GM19324 (cell line): ENCODE results near the gene EXOC3L2.

Experiments
- ATAC-seq: cut with Tn5 transposase; IDR thresholded peaks from one replicate; pipeline ENCODE4 v1.9.1; 2021; ENCODE audit warnings: mild to moderate bottlenecking, moderate library complexity; ENCODE audit not compliant: unreplicated experiment, low FRiP score

Gene EXOC3L2

GRCh38 chr19:45184115-45184514, 61.1 kb downstream of the EXOC3L2 start:
- no peak for ATAC-seq

GRCh38 chr19:45182758-45183157, 62.4 kb downstream of the EXOC3L2 start:
- ATAC-seq = no peak

- ATAC-seq = no peak
These were observed 64.3 kb downstream of the EXOC3L2 start for GRCh38 chr19:45180936-45181335.

DNA sequence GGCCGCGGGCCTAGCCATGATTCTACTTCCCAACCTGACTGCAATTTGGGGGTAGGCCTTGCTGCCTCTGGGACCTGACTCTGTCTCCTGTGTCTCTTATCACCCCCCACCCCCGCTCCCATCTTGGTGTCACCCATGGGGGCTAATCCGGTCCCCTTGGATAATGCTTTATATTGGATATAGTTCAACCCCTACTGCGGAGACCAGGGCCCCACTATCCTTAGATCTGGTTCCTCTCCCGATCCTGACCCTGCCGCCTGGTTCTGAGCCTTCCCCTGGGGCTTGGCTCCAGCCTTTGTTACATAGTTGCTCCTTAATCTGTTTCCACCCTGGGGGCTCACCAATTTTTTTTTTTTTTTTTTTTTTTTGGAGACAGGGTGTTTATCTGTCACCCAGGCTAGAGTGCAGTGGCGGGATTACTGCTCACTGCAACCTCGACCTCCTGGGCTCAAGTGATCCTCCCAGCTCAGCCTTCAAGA, 65.3 kb downstream of the EXOC3L2 start:
- no peak for ATAC-seq

DNA sequence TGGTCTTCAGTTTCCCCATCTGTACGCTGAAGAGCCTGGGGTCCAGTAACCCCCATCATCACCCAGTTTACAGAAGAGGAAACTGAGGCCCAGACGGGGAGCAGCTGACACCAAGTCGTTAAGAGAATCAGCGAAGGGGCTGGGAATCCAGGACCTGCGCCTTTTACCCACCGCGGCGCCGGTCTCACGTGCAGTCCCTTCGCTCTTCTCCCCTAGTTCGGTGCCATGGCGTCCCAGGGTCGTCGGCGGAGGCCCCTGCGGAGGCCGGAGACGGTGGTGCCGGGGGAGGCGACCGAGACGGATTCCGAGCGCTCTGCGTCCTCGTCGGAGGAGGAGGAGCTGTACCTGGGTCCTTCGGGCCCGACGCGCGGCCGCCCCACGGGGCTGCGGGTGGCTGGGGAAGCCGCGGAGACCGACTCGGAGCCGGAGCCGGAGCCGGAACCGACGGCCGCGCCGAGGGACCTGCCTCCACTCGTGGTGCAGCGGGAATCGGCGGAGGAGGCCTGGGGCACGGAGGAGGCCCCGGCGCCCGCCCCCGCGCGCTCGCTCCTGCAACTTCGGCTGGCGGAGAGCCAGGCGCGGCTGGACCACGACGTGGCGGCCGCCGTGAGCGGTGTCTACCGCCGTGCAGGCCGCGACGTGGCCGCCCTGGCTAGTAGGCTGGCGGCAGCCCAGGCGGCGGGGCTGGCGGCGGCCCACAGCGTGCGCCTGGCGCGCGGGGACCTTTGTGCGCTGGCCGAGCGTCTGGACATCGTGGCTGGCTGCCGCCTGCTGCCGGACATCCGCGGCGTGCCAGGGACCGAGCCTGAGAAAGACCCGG, 65.9 kb downstream of the EXOC3L2 start:
- peak; percentile 0 for ATAC-seq

- ATAC-seq = peak; percentile 87
These were observed 66.7 kb downstream of the EXOC3L2 start, which contains the start of gene BLOC1S3 for GRCh38 chr19:45178262-45179071. TSS of gene BLOC1S3 (plus strand) at chr19:45178784. CDS start at chr19:45179297, 513 bp downstream.

- ATAC-seq = no peak
These were observed 67.4 kb downstream of the EXOC3L2 start, which contains the start of gene TRAPPC6A for GRCh38 chr19:45177817-45178261. TSS of gene TRAPPC6A (minus strand) at chr19:45178237. CDS start at chr19:45178218, 19 bp downstream.

GRCh38 chr19:45175515-45176345, 69.5 kb downstream of the EXOC3L2 start:
- no peak for ATAC-seq

GRCh38 chr19:45173816-45174215, 71.4 kb downstream of the EXOC3L2 start:
- ATAC-seq = no peak

DNA sequence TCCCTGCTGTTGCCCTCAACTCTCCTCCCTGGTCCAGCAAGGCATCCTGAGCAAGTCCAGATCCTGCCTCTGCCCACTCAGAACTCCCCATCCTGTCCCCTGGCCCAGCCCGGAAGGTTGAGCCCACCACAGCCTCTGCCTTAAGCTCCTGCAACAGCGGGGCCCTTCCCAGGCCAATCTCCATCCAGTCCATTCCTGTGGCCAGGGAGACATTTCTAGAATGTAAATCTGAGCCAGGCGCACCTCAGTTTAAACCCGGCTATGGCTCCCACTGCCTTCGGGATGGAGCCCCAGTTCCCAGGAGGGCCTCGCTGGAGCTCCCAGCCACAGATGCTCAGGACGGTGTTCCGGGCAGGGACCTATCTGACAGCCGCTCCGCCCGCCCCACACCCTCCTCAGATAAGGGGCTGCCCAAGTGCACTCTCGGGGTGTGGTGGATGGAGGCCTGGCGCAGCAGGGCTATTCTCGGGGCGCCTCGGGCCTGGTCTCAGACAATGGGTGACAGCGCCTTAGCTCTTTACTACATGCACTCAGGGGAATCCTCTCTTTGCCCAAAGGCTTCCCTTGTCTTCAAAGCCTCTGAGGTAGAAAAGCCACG, 72.5 kb downstream of the EXOC3L2 start:
- ATAC-seq = no peak

DNA sequence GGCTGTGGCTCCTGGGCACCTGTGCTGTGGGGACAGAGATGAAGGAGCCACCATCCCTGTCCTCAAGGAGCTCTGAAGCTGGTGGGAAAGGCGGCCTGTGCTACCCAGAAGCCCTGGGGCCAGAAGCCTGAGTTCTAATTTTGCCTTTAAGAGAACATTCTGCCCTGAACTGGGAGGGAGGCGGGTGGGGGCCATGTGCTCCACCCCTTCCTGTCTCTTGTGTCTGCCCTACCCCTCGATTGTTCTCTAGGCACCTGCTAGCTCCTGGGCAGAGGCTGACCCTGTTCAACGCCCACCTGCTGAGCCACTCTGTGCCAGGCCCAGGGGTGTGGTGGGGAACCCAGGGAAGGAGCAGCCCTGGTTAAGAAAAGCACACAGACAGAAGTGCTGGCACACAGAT, 73.0 kb downstream of the EXOC3L2 start:
- no peak for ATAC-seq

GRCh38 chr19:45171211-45171623, 74.0 kb downstream of the EXOC3L2 start:
- ATAC-seq = no peak

DNA sequence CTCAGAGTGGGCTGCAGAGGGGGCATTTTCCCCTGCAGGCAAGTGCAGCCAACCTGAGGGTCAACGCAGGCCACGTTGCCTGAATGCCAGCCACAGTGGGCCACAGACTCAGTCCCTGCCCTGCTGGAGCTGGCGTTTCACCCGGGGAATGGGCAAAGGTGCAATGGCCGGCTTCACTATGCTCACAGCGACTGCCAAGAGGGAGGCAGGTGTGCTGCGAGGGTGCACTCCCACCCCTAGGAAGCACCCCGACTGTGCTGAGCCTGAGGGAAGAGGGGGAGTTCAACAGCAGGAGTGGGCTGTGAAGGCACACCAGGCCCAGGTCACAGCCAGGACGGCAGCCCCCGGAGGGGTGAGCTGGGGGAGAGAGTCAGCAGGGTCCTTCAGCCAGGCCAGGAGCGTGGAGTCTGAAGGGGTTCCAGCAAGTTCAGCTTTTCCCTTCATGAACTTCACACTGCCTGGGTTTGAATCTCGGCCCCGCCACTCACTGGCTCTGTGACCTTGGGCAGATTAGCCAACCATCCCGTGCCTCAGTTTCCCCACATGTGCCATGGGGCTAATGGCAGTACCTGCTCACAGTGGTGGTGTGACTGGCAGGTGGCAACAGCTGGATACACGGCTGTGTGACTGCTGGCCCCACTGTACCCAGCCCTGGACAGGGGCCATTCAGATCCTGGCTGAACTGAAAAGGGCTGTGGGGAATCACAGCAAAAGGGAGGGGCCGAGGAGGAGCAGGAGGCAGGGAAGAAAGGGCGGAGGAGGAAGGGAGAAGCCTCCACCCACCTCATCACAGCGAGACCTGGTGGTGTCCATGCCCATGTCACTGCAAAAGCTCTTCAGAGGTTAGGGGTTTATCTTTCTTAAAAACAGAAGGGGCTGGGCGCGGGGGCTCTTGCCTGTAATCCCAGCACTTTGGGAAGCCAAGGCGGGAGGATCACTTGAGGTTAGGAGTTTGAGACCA, 74.8 kb downstream of the EXOC3L2 start:
- no peak for ATAC-seq

- ATAC-seq = no peak
These were observed 75.6 kb downstream of the EXOC3L2 start for GRCh38 chr19:45169602-45170001.

GRCh38 chr19:45168767-45169351, 76.3 kb downstream of the EXOC3L2 start:
- no peak for ATAC-seq

DNA sequence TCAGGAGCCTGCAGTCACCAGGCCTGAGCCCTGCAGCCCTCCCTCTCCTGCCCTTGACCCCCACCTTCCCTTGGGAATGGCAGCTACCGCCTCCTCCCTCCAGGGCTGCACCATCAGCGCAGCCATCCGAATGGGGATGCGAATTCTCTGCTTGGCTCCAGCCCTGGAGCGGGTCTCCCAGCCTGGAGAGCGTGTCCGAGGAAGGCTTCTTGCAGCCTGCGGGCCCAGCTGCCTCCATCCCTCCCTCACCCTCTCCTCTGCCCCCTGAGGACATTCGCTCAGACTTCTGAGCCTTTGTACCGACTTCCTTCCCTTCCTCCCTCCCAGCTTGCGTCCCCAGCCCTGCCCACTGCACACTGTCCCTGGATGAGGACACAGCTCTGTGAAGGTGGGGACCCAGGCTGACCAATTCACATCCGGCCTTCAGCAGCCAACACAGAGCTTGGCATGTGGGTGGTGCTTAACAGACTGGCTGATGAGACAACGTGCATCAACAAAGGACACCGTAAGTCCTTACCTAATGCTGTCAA, 78.4 kb downstream of the EXOC3L2 start:
- no peak for ATAC-seq

DNA sequence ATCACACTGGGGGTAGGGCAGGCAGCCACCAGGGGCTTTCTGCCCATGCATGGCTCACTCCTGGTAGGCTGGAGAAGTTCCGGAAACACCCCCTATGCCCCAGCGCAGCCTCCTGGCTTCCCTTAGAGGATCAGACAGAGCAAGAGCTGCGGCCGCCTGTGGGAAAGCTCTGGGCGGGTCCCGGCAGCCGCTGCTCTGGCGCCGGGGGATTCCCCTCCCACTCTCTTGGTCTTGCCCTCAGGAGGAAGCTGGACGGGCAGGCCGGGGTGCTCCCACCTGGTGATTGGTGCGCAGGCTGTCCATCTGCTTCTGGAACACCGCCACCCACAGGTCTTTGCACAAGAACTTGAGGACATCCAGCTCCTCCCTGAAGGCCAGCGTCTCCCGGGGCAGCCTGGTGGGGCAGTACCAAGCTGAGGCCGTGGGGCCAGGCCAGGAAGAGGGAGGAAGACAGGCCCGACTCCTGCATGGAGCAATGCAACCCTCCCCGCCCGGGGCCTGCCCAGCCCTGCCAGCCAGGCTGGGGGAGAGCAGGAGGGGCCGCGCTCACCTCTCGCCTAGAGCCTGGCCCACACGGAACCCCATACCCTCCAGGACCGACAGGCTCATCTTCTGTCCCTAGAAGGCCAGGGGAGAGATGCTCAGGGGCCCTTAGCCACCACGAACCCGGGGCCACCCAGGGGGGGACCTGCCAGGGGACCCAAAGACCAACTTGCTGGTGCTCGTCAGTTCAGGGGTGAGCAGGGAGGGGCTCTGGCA, 80.5 kb downstream of the EXOC3L2 start:
- no peak for ATAC-seq
